ENCODE measurements around the gene SMCO2.

The SMCO2 gene

DNA sequence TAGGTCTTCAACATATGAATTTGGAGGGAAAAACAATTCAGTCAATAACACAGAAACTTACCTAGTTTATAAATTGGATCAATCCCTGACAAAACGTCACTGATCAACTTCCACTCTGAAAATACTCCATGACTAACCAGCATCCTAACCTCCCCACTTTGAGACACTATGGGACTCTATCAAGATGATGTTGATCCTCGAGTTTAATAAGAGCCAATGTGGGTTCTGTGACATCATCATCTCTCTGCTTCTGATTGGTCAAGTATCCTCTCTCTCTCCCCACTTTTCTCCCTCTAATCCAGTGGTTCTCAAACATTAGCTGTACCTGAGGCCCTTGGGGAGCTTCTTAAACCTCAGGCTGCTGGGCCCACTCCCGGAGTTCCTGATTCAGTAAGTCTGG, at the start of gene SMCO2:
Gene SMCO2, plus strand, starts transcription at position 301 of the 400 bp plus-strand sequence. CDS start 23,896 bp downstream, outside the sequence.
- no peak within 1 kb of the TSS for H3K27ac ChIP-seq
- H3K4me3 ChIP-seq = no peak within 1 kb of the TSS
- TF ChIP-seq, protein P1, sequence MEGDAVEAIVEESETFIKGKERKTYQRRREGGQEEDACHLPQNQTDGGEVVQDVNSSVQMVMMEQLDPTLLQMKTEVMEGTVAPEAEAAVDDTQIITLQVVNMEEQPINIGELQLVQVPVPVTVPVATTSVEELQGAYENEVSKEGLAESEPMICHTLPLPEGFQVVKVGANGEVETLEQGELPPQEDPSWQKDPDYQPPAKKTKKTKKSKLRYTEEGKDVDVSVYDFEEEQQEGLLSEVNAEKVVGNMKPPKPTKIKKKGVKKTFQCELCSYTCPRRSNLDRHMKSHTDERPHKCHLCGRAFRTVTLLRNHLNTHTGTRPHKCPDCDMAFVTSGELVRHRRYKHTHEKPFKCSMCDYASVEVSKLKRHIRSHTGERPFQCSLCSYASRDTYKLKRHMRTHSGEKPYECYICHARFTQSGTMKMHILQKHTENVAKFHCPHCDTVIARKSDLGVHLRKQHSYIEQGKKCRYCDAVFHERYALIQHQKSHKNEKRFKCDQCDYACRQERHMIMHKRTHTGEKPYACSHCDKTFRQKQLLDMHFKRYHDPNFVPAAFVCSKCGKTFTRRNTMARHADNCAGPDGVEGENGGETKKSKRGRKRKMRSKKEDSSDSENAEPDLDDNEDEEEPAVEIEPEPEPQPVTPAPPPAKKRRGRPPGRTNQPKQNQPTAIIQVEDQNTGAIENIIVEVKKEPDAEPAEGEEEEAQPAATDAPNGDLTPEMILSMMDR (IDR thresholded peaks at IDR 0.05) = no peak
- no peak for DNase-seq (ENCODE audit: low spot score)

DNA sequence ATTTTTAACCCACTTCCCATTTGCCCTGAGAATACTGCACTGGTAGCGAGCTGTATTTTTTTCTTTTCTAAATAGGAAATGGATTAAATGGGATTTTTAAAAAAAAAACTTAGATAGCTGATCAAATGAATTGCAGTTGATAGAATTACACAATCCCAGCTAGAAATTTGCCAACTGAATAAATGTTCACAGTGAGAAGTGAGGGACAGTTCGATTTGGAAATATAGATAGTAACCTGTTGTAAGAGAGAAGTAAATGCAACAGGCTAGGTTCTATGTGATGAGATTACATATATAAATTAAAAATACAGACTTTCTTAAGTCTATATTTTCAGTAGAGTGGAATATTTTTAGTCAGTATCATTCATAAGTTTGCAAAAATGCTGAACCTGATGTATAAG, 48.1 kb upstream of the SMCO2 start:
- no peak for DNase-seq (ENCODE audit: low spot score)
- Histone ChIP-seq H3K4me3 (no peak overlapping the region), H3K27ac (no peak overlapping the region)
- TF ChIP-seq, protein P1 (IDR thresholded peaks at IDR 0.05) = no peak

DNA sequence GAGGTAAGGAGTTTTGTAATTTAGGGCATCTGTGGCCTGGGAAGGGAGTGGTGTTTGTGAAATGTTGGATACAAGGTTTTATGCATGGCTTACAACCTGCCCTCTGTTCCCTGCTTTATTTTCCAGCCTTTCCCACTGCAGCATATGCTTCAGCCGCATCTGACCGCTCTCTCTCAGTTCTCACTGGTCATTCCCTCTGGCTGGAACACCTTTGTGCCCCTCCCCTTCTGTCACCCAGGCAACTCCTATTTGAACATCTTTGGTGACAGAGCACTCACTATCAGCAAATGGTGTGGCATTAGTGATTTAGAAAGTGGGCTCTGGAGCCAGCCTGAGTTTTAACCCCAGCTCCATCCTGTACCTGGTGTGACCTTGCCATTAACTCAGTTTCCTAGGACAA, 47.5 kb upstream of the SMCO2 start:
- no peak overlapping the region for H3K4me3 ChIP-seq
- TF ChIP-seq, protein P1 (IDR thresholded peaks at IDR 0.05) = no peak
- no peak overlapping the region for H3K27ac ChIP-seq
- no peak for DNase-seq (ENCODE audit: low spot score)

DNA sequence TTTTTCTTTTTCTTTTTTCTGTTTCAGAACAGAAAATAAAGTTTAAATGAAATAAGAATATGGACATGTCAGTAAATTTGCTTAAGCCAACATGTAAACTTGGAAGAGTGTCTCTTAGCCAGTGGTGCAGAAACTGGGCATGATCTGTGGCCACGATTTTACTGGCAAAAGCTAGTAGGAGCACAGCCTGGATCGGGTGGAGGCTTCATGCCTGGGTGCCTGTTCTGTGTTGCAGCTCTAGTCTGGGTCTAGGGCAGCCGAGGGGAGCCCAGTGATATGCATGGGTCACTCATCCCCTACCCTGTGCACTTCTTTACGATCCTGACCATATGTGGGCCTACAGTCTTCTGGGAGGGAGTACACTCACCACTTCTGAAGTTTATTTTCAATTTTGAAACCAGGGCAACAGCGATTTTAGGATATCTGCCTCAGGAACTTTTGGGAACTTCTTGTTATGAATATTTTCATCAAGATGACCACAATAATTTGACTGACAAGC, 45.6 kb upstream of the SMCO2 start:
- no peak for DNase-seq (ENCODE audit: low spot score)

DNA sequence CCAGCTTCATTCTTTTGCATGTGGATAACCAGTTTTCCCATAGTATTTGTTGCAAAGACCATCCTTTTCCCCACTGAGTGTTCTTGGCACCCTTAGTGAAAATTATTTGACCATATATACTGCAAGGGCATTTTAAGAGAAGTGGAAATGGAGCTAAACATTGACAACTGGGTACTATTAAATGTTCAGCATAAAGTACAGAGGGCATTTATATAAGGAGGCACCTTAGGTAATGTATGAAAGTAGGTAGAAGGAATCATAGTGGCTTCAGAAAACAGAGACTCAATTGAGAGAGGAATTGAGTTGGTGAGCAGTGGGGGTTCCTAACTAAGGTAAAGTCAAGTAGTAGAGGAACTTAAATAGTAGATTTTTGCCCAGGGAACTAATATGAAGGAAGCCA, 34.5 kb upstream of the SMCO2 start:
- Histone ChIP-seq H3K27ac (no peak overlapping the region), H3K4me3 (no peak overlapping the region)
- no peak for DNase-seq (ENCODE audit: low spot score)
- TF ChIP-seq, protein P1 (IDR thresholded peaks at IDR 0.05) = no peak

More for the DNA sequence above, 45.6 kb upstream of the SMCO2 start:
- Histone ChIP-seq H3K27ac (no peak overlapping the region), H3K4me3 (no peak overlapping the region)
- TF ChIP-seq, protein P1 (IDR thresholded peaks at IDR 0.05) = no peak

DNA sequence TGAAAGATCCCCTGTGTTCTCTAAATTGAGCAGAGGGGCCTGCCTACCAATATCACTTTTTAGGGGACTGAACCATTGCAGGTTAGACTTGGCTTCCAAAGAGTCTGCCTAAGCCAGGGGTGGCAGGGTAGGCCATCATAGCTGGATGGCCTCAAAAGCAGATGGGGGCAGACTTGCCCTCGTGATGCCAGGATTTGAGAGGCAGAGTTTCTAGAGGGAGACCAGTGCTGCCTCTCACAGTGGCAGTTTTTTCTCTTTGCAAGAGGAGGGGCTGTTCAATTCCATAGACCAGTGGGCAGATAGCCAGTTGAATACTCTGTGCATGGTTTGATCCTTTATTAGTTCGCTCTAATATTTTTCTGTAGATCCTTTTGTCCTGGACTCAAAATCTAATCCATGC, 23.8 kb upstream of the SMCO2 start:
- TF ChIP-seq, protein P1 (IDR thresholded peaks at IDR 0.05) = no peak
- H3K27ac ChIP-seq = no peak overlapping the region

DNA sequence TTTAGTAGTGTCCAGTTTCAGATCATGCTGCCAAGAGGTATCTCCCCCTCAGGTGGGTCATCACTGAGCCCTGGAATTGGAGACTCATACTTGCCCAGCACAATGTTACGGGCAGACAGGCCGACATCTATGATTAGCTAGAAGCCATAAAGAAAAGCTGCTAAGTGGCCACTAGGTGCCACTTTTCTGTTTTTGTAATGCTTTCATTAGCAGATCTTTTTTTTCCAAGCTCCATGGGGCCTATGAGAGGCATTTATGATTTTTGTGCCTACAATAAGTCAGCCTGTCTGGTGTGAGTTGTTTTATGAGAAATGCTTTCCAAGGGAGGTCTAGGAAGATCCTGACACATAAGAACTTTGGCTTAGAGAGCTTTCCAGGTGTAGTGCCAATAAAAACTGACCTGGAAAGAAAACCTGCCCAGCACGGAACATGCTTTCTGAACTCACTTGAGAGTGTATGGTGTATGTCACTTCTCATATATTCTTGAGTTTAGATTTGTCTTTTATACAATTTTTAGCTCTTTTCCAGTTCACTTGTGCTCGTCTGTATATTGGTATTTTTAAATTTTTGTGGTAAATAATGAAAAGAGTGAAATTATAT, 21.8 kb upstream of the SMCO2 start:
- Histone ChIP-seq H3K27ac (no peak overlapping the region), H3K4me3 (no peak overlapping the region)
- TF ChIP-seq, protein P1 (IDR thresholded peaks at IDR 0.05) = no peak
- DNase-seq (ENCODE audit: low spot score) = no peak

More for the DNA sequence above, 23.8 kb upstream of the SMCO2 start:
- DNase-seq (ENCODE audit: low spot score) = no peak
- H3K4me3 ChIP-seq = no peak overlapping the region
